HG03520 (cell line): Measurements from ENCODE around the gene FAM83B.
"Not testable (repeated sequence)": the region's sequence is repeated elsewhere in the genome, so short reads cannot be mapped to it uniquely, and the experiment has no call there.

Experiments used
- ATAC-seq: cut with Tn5 transposase; IDR thresholded peaks from one replicate; pipeline ENCODE4 v1.9.1; 2021; ENCODE audit warnings: mild to moderate bottlenecking, moderate library complexity; ENCODE audit not compliant: unreplicated experiment

FAM83B gene

GRCh38 chr6:54896302-54896701, 49.7 kb downstream of the FAM83B start:
- ATAC-seq = no peak

- ATAC-seq = no peak
These were observed 51.1 kb downstream of the FAM83B start for GRCh38 chr6:54897462-54898189.

- no peak for ATAC-seq
These were observed 52.2 kb downstream of the FAM83B start for GRCh38 chr6:54898767-54899166.

GRCh38 chr6:54899442-54899841, 52.9 kb downstream of the FAM83B start:
- no peak for ATAC-seq

DNA sequence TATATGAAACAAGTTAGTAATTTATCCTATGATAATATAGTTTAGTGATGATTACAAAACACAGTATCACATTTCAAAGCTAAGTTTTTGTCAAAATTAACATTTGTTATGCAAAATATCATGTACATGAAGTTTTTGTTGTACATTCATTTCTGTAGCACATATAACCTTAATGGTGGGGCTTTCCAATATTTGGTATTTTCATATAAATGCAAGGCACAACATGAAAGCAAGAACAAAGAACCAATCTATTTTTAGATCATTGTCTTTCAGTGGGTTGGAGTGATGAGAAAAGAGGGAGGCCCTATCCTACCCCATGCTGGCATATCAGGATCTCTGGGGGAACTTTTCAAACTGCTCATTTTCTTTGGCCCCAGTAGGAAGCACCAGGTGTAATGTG, 53.4 kb downstream of the FAM83B start:
- ATAC-seq = no peak

DNA sequence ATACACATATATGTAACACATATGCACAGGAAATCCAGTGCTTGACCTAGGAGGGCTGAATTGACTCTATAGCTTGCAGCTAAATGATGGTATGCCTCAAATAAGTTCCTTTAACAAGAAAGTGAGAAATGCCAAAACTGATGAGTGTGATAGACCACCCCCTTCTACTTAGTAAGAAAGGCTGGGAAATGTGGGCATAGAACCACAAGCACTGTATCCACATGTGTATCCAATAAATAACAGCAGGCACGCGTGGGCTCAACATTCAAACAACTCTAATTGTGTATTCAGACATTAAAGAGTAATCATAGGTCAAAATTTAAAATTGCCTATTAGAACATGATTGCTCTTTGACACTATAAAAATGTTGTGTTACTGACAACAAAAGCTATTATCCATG, 54.1 kb downstream of the FAM83B start:
- no peak for ATAC-seq

DNA sequence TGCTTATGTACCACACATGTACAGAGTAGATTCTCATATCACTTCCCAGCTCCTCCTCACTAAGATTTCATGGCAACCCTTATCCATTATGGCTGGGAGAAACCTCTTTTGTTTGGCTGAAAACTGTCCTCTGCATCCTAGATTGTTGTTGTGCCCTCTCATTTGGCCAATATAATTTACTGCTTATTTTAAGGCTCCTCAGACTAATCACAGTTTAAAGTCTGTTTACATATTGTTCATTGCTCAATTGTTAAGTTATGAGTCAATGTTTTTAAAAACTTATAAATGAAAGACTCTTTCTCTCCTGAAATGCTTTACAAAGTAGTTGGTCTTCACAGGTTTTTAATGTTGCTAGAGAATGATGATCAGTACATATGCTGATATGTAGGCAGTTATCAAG, 57.3 kb downstream of the FAM83B start:
- no peak for ATAC-seq

GRCh38 chr6:54907355-54907754, 60.8 kb downstream of the FAM83B start:
- peak; percentile 72 for ATAC-seq

- no peak for ATAC-seq
These were observed 62.6 kb downstream of the FAM83B start for GRCh38 chr6:54909184-54909583.

GRCh38 chr6:54910431-54910884, 63.9 kb downstream of the FAM83B start:
- no peak for ATAC-seq

DNA sequence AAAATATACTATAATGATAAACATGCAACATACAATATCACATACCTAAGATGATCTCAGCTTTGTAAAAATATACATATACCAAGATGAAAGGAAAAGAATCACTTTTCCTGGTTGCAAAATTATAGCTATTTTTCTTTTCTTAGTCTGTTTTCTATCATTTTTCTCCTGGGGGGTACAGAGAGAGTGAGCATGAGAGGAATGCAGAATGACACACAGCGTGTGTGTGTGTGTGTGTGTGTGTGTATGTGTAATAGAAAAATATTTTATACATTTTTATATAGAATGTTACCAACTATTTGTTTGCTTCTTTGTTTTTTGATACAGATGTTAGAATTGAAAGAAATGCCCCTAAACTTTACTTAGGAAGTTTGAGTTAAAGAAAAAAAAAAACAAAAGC, 64.3 kb downstream of the FAM83B start:
- ATAC-seq = no peak

DNA sequence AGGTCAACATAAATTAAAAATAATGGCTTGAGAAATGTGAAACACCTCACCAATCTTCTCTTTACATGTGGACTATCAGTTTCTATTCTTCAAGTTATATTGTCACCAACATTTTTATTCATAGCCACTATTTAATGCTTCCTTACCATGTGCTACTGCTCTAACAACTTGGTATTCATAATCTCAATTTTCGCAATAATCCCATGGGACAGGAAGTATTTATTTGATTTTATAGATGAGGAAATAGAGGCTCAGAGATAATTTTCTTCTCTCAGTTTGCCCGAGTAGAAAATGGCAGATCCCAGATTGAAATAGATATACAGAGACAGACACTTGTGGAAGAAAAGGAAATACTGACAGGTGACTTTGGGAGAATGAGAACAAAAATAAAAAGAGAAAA, 66.6 kb downstream of the FAM83B start:
- ATAC-seq = no peak

GRCh38 chr6:54916858-54917257, 70.3 kb downstream of the FAM83B start:
- no peak for ATAC-seq

GRCh38 chr6:54920628-54921027, 74.1 kb downstream of the FAM83B start:
- no peak for ATAC-seq

- ATAC-seq = no peak
These were observed 75.3 kb downstream of the FAM83B start for GRCh38 chr6:54921891-54922290.

GRCh38 chr6:54929245-54929909, 82.8 kb downstream of the FAM83B start:
- no peak for ATAC-seq

- ATAC-seq = no peak
These were observed 86.1 kb downstream of the FAM83B start for GRCh38 chr6:54932622-54933021.

DNA sequence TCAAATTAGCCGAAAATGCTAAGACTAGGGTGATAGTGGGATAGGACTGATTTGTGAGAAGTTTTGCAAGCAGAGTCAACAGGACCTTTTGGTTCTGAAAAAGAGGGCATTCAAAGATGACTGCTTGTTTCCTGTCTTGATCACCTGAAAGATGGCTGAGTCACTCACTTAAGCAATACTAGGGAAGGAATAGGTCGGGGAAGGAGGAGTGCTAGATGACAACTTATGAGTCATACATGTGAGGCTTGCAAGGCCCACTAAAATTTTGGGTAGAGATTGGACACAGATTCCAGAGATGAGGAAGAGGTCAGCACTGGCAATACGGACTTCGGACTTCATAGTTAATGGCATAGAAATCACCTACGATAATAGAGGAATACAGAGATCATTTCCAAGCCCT, 89.2 kb downstream of the FAM83B start:
- no peak for ATAC-seq

DNA sequence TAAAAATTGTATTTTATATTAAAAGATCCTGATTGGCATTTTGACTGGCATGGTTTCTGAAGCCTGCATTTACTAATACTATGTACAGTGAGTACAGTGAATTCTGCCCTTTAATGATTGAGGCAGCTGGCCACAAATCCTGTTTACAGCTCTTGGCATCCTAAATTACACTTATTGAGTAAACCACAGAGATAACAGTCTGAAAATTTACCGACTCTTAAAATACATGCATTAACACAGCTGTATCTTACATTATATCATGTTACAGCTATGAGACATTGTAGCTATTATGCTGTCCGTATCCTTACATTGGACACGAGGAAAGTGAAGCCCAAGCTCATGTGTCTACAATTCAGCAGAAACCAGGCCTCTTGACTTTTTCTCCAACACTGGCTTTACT, 90.8 kb downstream of the FAM83B start:
- ATAC-seq = no peak

DNA sequence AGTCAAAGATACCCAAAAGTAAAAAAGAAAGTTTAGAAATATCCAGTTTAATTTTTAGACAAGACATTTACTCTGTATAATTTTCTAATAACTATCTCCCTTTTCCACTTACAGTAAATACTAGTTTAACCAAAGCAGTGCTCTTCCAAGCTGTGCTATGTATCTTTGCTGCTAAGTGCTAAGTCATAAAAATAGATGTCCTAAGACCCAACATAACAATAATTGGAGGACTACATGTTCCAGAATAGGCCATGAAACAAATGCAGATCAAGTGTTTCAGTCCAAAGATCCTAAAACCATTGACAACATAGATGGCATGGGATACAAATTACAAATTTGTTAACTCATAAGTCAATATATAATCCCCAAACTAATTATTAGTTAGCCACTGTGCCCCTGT, 111.1 kb downstream of the FAM83B start:
- ATAC-seq = no peak

GRCh38 chr6:54958446-54958845, 111.9 kb downstream of the FAM83B start:
- ATAC-seq = no peak

DNA sequence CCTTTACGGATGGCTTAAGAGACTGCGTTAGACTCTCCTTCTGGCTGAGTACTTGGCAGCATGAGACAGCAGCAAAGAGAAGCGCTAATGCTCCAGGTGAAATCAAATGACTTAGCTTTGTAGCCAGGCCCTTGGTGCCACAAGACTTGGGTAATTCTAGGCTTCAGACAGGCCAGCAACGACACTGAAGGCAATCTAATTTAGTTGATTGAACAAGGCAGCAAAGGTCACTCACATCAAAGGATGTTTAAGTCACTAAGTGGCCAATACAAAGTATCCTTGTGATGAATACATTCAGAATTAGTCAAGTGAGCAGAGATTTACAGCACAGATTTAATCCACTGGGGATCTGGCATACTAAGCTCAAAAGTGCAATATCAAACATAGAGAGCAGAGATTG, 113.2 kb downstream of the FAM83B start:
- no peak for ATAC-seq

GRCh38 chr6:54961372-54961771, 114.8 kb downstream of the FAM83B start:
- not testable (repeated sequence) for ATAC-seq
